ENCODE results near the gene RFX1. TPM values are rescaled to one million over a fixed set of nuclear protein-coding genes. Genes with fewer than 3 reads are reported as not detected.

The RFX1 gene
- total RNA-seq, 1 experiment from 2014 or later = 20.4 TPM

DNA sequence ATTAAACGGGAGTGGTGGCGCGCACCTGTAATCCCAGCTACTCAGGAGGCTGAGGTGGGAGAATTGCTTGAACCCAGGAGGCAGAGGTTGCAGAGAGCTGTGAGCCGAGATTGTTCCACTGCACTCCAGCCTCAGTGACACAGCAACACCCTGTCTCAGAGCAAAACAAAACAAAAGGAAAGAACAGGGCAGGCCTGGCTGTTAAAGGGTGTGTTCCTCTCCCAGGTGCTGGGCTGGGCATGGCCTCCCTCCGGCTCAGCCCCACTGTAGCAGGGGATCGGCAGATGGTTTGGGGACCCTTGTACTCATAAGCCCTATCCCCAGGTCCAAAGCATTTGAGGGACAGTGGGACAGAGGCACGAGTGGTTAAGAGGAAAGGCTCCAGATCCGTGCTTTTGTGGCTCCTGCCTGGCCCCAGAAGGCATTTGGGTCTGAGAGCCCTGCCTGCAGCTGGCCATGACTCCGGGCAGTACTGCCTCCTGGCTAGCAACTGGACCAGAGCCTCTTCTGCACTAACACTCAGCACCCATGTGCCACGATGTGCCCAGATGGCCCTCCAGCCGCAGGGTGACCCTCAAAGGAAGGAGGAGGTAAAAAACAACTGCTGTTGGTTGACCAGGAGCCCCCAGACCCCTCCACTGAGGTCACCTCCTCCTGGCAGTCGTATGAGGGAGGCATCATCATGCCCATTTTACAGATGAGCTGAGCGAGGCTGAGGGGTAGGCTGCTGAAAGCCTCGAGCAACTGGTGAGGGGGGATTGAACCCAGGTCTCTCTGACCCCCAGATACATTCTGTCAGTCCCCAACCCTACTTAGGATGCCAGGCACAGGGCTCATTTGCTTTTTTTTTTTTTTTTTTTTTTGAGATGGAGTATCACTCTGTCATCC, 10.0 kb downstream of the RFX1 start:
- CTCF ChIA-PET = interaction anchor here (0.7 to 1.3 kb wide), 3 partner anchors 36 to 63 kb away, joined by 3 to 6 read pairs (median 3); partner anchors contain the start of gene IL27RA
- no peaks in the 10 kb centered on the region for H3K4me1 Mint-ChIP-seq
- ATAC-seq (no peak), DNase-seq (ENCODE audit: low spot score) (no peak)
- H3K4me3 Mint-ChIP-seq = no peak overlapping the region
- no peaks in the 10 kb centered on the region for H3K27me3 Mint-ChIP-seq (ENCODE audit: low read depth)
- peaks cover 36% of the 10 kb centered on the region for H3K36me3 Mint-ChIP-seq
- POLR2A ChIA-PET = interaction anchor here (1.6 kb wide), 1 partner anchor 9 kb away, joined by 5 read pairs; no protein-coding TSS in a partner anchor
- TF ChIP-seq, protein P1, sequence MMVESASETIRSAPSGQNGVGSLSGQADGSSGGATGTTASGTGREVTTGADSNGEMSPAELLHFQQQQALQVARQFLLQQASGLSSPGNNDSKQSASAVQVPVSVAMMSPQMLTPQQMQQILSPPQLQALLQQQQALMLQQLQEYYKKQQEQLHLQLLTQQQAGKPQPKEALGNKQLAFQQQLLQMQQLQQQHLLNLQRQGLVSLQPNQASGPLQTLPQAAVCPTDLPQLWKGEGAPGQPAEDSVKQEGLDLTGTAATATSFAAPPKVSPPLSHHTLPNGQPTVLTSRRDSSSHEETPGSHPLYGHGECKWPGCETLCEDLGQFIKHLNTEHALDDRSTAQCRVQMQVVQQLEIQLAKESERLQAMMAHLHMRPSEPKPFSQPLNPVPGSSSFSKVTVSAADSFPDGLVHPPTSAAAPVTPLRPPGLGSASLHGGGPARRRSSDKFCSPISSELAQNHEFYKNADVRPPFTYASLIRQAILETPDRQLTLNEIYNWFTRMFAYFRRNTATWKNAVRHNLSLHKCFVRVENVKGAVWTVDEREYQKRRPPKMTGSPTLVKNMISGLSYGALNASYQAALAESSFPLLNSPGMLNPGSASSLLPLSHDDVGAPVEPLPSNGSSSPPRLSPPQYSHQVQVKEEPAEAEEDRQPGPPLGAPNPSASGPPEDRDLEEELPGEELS (CRISPR knock-in tag; IDR thresholded peaks at IDR 0.05) = no peak
- H3K9me3 Mint-ChIP-seq = peaks cover 11% of the 10 kb centered on the region
- H3K27ac Mint-ChIP-seq = no peak overlapping the region

GRCh38 chr19:13995017-13995728, 10.9 kb downstream of the RFX1 start:
- CTCF ChIA-PET = interaction anchor here (1.0 to 1.5 kb wide), 3 partner anchors 53 to 77 kb away, joined by 3 to 8 read pairs (median 6); partner anchors contain the start of gene MISP3
- POLR2A ChIA-PET = interaction anchor here (1.6 kb wide), 1 partner anchor 10 kb away, joined by 5 read pairs; no protein-coding TSS in a partner anchor

DNA sequence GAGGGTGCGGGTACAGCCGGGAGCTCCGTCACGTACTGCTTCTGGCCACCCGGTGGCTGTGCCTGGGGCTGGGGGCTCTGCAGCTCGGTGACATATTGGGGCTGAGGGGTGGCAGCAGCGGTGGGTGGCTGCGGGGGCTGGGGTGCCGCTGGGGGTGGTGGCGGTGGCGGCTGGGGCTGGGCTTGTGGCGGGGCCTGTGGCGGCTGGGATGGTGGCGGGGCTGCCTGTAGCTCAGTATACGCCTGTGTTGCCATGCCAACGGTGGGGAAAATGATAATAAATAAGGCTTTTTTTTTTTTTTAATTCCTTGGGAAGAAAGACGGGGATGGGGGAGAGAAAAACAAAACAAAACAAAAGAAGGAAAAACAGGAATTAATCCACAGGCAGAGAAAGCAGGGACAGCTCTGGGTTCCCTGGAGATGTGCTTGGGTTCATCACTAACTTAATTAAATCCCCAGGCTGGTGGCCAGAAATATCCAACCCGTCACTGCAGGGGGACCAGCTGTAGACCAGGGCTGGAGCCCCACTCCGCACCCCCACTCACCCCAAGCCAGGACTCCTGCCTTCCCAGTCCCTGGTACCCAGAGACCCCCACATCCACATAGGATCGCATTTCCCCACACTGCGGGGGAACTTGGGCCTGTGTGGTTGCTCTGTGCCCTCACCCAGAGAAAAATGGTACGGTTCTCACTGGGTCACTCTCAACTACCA, 12.4 kb downstream of the RFX1 start:
- H3K27me3 Mint-ChIP-seq (ENCODE audit: low read depth) = no peaks in the 10 kb centered on the region
- H3K36me3 Mint-ChIP-seq = peaks cover 19% of the 10 kb centered on the region
- CTCF ChIA-PET = interaction anchor here (0.7 to 2.2 kb wide), 5 partner anchors 10 to 132 kb away, joined by 3 to 9 read pairs (median 3); partner anchors contain the start of genes IL27RA and MISP3
- TF ChIP-seq, protein P2, sequence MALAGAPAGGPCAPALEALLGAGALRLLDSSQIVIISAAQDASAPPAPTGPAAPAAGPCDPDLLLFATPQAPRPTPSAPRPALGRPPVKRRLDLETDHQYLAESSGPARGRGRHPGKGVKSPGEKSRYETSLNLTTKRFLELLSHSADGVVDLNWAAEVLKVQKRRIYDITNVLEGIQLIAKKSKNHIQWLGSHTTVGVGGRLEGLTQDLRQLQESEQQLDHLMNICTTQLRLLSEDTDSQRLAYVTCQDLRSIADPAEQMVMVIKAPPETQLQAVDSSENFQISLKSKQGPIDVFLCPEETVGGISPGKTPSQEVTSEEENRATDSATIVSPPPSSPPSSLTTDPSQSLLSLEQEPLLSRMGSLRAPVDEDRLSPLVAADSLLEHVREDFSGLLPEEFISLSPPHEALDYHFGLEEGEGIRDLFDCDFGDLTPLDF (CRISPR knock-in tag; IDR thresholded peaks at IDR 0.05) = no peak
- TF ChIP-seq RORB (CRISPR knock-in tag; IDR thresholded peaks at IDR 0.05) (no peak), JAZF1 (CRISPR knock-in tag; IDR thresholded peaks at IDR 0.05) (no peak), E2F4 (CRISPR knock-in tag; IDR thresholded peaks at IDR 0.05; ENCODE audit: borderline replicate concordance, low read depth) (no peak), TEAD1 (CRISPR knock-in tag; IDR thresholded peaks at IDR 0.05) (no peak)
- no peak for ATAC-seq
- POLR2A ChIA-PET = no interaction called here
- H3K4me1 Mint-ChIP-seq = peaks cover 16% of the 10 kb centered on the region
- H3K9me3 Mint-ChIP-seq = peaks cover 2% of the 10 kb centered on the region
- no peak overlapping the region for H3K27ac Mint-ChIP-seq
- no peak overlapping the region for H3K4me3 Mint-ChIP-seq
- no peak for DNase-seq (ENCODE audit: low spot score)

More at GRCh38 chr19:13995017-13995728, 10.9 kb downstream of the RFX1 start:
- TF ChIP-seq, protein P3, sequence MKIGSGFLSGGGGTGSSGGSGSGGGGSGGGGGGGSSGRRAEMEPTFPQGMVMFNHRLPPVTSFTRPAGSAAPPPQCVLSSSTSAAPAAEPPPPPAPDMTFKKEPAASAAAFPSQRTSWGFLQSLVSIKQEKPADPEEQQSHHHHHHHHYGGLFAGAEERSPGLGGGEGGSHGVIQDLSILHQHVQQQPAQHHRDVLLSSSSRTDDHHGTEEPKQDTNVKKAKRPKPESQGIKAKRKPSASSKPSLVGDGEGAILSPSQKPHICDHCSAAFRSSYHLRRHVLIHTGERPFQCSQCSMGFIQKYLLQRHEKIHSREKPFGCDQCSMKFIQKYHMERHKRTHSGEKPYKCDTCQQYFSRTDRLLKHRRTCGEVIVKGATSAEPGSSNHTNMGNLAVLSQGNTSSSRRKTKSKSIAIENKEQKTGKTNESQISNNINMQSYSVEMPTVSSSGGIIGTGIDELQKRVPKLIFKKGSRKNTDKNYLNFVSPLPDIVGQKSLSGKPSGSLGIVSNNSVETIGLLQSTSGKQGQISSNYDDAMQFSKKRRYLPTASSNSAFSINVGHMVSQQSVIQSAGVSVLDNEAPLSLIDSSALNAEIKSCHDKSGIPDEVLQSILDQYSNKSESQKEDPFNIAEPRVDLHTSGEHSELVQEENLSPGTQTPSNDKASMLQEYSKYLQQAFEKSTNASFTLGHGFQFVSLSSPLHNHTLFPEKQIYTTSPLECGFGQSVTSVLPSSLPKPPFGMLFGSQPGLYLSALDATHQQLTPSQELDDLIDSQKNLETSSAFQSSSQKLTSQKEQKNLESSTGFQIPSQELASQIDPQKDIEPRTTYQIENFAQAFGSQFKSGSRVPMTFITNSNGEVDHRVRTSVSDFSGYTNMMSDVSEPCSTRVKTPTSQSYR (CRISPR knock-in tag; IDR thresholded peaks at IDR 0.05) = no peak
- TF ChIP-seq ZNF138 (CRISPR knock-in tag; conservative IDR thresholded peaks at IDR 0.05) (no peak), RORB (CRISPR knock-in tag; IDR thresholded peaks at IDR 0.05) (no peak), CDX4 (CRISPR knock-in tag; IDR thresholded peaks at IDR 0.05; ENCODE audit: borderline replicate concordance) (no peak), HMGA2 (CRISPR knock-in tag; IDR thresholded peaks at IDR 0.05) (no peak), ATF1 (CRISPR knock-in tag; IDR thresholded peaks at IDR 0.05) (no peak), ATF3 (CRISPR knock-in tag; conservative IDR thresholded peaks at IDR 0.05) (no peak), FOXP1 (CRISPR knock-in tag; IDR thresholded peaks at IDR 0.05; ENCODE audit: borderline replicate concordance) (no peak), ZNF121 (CRISPR knock-in tag; IDR thresholded peaks at IDR 0.05) (no peak), SMAD4 (CRISPR knock-in tag; IDR thresholded peaks at IDR 0.05) (no peak)
- peaks cover 11% of the 10 kb centered on the region for H3K9me3 Mint-ChIP-seq
- H3K4me1 Mint-ChIP-seq = peaks cover 1% of the 10 kb centered on the region
- H3K27ac Mint-ChIP-seq = no peak overlapping the region
- peaks cover 32% of the 10 kb centered on the region for H3K36me3 Mint-ChIP-seq
- H3K4me3 Mint-ChIP-seq = no peak overlapping the region
- H3K27me3 Mint-ChIP-seq (ENCODE audit: low read depth) = no peaks in the 10 kb centered on the region
- DNase-seq (ENCODE audit: low spot score) (no peak), ATAC-seq (no peak)
